HG02588 (cell line): Measurements from ENCODE around the gene DNAJC27.
"Not testable (repeated sequence)": the region's sequence is repeated elsewhere in the genome, so short reads cannot be mapped to it uniquely, and the experiment has no call there.

Experiments
- ATAC-seq: cut with Tn5 transposase; IDR thresholded peaks from one replicate; pipeline ENCODE4 v1.9.1; 2021; ENCODE audit warnings: mild to moderate bottlenecking, moderate library complexity; ENCODE audit not compliant: unreplicated experiment

DNAJC27 gene

GRCh38 chr2:24971536-24972314 is at the start of gene DNAJC27:
DNAJC27 (minus strand) TSS chr2:24971955; CDS start chr2:24971904, 51 bp downstream.
- ATAC-seq, result peak; percentile 90

- no peak for ATAC-seq
Observed at GRCh38 chr2:25018681-25019080, 46.9 kb upstream of the DNAJC27 start.

GRCh38 chr2:25014631-25015030 is 42.9 kb upstream of the DNAJC27 start:
- no peak for ATAC-seq

- not testable (repeated sequence) for ATAC-seq
Observed at GRCh38 chr2:25011342-25011741, 39.6 kb upstream of the DNAJC27 start.

- ATAC-seq, result no peak
Observed at GRCh38 chr2:25009954-25010353, 38.2 kb upstream of the DNAJC27 start.

DNA sequence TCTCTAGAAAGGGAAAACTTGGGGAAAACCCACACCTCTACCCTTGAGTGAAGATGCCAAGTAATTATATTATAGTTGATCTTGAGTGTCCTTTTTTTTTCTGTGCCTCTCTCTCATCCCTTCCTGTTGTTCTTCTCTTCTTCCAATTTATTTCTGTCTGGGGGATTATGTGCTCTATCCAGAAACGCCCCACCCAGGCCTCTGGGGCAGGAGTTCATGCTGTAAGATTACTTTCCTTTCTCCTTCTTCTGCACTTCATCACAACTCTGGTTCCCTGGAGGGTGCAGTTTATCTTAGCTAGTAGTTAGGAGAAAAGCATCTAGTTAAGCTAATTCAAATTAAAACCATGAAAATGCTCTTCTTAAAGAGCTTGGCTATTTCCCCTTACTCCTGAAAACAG is 30.3 kb upstream of the DNAJC27 start:
- no peak for ATAC-seq

DNA sequence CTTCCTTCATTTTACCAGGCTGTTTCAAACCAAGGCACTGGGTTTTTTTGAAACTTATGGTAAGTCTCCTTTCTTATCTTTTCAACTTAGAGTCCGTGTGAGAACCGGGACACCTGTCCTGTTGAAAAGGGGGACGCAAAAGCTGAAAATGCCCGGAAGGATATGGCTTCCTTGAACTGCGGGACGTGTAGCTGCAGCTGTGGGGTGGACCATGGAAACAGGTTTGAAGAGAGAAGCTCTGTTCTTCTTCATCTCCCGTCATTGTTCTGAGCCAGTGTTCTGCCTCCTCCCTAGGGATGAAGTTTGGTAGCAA is 29.5 kb upstream of the DNAJC27 start:
- ATAC-seq, result no peak

DNA sequence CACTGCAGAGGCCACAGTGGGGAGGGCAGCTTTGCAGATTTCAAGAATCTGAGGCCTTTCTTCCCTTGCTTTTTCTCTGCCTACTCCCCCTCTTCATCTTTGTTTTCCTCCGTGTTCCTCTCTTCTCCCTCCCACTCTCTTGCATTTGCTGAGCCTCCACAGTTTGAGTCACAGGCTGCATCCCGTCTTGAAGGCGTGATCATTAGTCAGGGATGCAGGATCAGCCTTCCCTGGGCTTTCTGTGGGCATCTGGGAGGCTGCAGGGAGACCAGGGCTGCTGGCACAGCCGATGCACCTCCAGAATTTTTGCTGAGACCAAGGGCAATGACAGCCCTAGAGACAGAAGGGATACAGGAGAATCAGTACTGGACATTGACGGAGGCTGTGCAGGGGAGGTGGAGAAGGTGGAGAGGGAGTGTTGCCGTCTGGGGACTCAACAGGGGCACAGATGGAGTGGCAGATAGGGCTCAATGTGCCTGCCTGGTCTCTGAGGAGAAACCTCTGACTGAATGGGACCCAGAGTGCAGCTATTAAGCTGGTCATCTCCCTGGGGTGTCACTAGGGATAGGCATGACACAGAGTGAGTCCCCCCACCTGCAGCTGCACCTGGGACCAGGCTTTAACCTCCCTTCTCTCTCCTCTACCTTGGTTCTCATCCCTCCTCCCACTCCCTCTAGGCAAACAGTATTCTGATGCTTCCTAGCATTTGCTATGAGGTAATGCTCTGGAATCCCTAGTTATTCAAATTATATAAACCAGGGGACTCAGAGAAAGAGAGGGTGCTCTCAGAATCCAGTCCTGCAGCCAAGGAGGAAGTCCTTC is 29.0 kb upstream of the DNAJC27 start:
- ATAC-seq, result no peak

DNA sequence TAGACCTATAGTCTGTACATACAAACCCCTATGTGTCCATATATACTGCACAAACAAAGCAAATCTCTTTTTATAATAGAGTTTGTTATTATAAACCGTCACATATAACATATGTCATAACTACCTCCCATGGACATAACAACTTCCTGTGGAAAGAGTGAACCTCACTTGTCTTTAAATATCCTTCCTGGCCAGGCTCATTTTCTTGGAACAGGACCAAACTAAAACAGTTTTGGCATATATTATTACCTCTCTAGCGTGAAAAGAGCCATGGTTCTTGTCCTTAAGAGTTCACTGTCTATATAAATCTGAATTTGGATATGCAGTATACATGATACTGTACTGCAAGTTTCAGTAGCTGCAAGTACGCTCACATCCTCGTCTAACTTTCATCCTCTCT is 28.3 kb upstream of the DNAJC27 start:
- ATAC-seq, result no peak

GRCh38 chr2:24999097-24999496 is 27.3 kb upstream of the DNAJC27 start:
- not testable (repeated sequence) for ATAC-seq

GRCh38 chr2:24994146-24994724 is 22.5 kb upstream of the DNAJC27 start:
- no peak for ATAC-seq

- no peak for ATAC-seq
Observed at GRCh38 chr2:24993406-24994145, 21.8 kb upstream of the DNAJC27 start.

DNA sequence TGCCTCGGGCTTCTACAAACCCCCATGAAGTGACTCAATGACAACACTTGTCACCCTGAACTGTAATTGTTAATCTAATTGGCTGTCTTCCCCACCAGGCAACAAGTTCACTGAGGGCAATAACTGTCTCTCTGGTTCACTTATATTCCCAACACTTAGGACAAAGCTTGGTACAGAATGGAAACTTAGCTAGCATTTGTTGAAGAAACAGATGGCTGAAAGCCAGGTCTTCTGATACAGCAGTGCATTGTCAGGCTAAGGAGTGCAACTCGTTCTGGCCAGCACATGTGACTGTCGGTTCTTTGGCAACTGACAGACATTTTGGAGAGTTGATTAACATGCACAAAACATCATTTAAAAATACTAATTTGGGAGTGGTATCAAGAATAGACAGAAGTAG is 14.6 kb upstream of the DNAJC27 start:
- ATAC-seq, result no peak

DNA sequence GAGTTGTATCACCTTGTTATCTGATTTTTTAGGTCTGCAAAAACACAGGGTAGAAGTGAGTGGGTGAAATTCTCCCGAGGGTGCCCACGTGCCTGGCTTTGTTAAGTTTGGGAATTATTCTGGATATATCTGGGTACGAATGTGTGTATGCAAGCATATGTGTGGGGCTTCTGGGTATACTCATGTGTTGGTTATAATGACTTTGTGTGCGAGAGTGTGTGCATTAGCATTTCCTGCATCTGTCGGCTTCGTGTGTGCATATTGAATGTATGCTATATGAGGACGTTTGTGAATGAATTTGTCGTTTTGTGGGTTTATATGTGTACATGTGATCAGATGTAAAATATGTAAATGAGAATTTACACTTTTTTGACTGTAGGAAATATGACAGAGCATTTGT is 13.8 kb upstream of the DNAJC27 start:
- ATAC-seq, result no peak

- no peak for ATAC-seq
Observed at GRCh38 chr2:24984912-24985311, 13.2 kb upstream of the DNAJC27 start.

GRCh38 chr2:24981411-24982136 is 9.8 kb upstream of the DNAJC27 start:
- no peak for ATAC-seq

DNA sequence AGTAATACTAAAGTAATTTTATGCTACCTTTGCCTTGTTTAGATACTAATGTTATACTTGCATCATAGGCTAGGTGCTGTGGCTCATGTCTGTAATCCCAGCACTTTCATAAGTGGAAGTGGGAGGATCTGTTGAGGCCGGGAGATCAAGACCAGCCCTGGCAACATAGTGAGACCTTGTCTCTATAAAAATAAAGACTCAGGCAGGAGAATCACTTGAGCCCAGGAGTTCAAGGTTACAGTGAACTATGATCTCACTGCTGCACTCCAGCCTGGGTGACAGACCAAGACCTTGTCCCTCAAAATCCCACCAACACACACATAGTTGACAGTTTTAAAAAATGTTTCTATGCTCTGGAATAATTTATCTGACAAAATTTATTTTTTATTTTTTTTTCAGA is 6.9 kb upstream of the DNAJC27 start:
- no peak for ATAC-seq

- no peak for ATAC-seq
Observed at GRCh38 chr2:24977631-24978030, 5.9 kb upstream of the DNAJC27 start.

- no peak for ATAC-seq
Observed at GRCh38 chr2:24973812-24974211, 2.1 kb upstream of the DNAJC27 start.

- no peak for ATAC-seq
Observed at GRCh38 chr2:24972315-24972961, 683 bp upstream of the DNAJC27 start.
